NCI-H1105 treated with DMSO at 0.1 percent for 48 hours (cell line): ENCODE measurements around the gene BBS1.
A peak's percentile ranks its signal among the peaks of the same experiment; 100 is the strongest.

Experiments
- DNase-seq: peaks from one replicate; lab custom pipeline; 2025; lab: John Stamatoyannopoulos, UW

Gene BBS1

DNA sequence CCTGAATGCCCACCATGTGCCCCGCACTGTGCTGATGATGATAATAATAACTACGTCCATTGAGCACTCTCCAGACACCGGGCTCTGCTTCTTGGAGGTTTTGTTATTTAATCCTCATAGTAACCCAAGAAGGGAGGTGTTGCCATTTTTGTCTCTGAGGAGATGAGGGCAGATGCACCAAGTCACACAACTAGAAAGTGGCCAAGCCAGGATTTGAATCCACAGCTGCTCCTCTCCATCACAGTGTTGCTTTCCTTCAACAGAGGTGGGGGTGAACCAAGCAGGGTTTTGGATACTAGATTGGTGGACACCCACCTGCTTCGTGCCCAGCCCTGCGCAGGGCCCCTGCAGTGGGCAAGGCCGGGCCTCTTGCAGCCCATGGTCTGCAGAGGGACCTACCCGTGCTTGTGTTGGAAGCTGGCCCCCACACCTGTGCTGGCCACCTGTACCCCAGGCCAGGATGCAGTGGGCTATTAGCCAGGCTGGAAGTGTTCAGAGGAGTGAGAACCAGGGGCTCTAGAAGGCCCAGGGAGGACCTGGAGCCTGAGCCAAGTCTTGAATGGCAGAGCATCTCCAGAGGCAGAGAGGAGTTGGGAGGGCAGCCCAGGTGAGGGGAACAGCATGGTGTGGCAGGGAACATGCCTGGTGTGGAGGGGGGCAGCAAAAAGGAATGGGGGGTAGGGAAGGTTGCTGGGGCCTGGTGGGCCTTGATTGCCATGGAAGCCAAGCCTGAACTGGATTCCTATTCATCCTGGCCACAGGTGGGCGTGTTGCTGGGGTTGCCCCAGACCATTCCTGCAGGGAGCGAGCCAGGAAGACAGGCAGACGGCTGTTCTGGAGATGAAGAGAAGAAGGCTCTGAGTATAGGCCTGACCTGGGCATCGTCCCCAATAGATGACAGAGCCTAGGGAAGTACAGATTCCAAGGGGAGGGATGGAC is 32.9 kb upstream of the BBS1 start:
- DNase-seq, result no peak

DNA sequence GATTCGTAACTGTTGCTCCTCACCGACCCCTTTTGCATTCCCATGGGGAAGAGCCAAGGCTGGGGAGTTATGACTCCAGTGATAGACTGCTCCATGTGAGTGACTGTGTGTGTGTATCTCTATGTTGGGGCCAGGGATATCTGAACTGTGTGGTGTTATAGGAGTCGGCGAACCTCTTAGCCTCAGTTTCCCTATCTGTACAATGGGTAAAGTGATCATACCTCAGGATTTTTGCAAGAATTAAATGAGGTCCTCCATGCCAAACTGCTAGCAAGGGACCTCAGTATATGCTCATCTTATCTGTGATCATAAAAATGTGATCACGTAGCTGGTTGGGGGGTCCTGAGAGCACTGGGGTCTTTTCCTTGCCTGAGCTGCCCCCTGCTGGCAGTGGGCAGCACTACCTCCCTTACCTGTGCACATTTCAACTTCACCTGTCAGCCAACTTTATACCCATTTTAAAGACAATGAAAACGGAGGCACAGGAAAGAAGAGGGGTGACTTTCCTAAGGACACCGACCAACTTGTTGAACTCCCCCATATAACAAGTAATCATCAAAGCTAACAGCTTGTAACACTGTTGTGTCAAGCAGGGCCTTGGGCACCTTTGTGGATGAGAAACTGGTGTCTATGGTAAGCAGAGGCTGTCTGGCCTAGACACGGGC is 31.6 kb upstream of the BBS1 start:
- peak; percentile 5 for DNase-seq

DNA sequence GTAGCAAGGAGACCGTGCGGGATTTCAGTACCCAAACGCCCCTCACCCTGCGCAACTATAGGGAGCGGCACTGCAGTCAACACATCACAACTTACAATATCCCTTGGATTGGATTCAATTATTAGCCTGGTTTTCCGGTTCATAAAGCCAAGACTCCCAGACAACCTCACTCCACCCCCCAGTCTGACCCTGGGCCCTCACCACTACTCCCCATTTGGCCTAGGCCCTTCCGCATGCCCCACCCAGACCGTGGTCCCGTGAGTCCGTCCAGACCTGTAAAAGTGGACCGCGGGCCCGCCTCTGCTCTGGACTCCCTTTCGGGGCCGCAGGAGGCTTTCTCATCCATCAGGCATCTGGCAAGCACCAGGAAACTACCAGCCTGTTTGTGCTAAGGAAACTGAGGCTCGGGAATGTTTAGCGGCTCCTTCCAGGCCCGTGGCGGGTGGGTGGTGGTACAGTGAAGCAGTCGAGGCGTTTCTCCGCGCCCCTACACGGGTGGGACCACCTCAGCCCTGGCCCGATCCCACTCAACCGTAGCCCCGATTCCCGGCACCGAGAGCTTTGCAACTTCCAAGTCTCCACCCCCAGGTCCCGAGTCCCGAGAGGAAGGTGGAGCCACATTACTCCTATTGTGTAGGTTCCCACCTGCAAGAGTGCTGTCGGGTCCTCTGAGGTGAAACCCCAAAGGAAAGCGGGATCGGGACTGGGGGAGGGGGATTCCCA is 30.9 kb upstream of the BBS1 start:
- DNase-seq, result peak; percentile 87

DNA sequence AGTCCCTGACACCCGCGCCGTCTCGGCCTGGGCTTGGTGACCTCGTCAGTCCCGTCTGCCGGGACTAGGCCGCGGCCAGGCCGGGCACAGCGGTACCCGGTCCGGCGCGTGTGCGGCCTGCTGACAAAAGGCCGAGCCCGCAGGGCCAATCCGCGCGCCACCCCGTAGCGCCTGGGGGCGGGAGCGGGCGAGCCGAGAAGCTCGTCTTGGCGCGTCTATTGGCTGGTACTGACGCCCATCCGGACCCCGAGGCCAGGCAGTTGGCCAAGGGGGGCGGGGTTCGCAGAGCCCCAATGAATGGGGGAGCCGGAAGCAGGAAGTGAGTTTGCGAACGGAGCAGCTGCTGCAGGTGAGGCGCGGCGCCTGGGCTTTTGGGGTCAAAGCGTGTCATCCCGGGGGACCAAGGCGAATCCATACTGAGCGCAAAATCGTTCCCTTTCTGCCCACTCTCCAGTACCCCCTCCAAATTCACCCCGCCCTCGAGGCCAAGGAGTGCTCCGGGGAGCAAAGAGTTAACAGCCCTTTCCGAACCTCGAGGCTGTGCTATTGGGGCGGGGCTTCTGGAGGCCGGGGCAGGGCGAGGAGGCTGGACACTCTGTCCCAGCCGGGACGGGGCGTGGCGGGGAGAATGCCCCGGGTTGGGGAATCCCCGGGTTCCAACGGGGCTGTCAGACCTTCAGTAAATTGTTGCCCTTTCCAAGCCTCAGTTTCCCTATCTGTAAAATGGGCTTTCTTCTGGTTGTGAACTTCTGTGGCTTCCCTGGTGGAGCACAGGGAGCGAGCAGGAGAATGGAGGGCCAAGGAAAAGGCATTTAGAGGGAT is 30.1 kb upstream of the BBS1 start, which contains the start of gene DPP3:
Gene DPP3 (plus strand): TSS at position 318 of the 822 bp plus-strand sequence. CDS start 1,767 bp downstream, outside the sequence.
- peak; percentile 97 for DNase-seq

DNA sequence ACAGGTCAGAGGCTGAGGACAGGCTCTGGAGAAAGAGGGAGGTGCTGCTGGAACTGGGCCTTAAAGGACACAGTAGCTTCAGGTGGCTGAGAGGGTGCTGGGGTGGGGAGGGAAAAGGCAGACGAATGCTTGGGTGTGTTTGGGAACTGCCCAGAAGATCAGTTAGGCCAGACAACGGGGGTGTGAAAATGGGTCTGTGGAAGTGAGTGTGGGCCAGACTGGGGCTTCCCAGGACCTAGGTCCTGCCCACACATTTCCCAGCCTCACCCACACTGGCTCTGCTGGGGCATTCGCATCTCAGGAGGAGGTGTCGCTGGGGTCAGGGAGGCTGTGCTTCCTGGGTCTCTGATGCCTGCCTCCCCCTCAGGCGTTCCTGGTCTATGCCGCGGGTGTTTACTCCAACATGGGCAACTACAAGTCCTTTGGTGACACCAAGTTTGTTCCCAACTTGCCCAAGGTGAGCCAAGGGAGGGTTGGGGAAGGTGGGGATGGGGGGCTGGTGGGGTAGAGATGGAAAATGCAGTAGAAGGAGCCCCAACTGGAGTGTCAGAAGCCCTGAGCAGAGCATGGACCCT is 25.5 kb upstream of the BBS1 start:
- no peak for DNase-seq

- no peak for DNase-seq
Measured at GRCh38 chr11:66488957-66489356, 21.5 kb upstream of the BBS1 start.

GRCh38 chr11:66489636-66490035 is 20.8 kb upstream of the BBS1 start:
- DNase-seq, result no peak

DNA sequence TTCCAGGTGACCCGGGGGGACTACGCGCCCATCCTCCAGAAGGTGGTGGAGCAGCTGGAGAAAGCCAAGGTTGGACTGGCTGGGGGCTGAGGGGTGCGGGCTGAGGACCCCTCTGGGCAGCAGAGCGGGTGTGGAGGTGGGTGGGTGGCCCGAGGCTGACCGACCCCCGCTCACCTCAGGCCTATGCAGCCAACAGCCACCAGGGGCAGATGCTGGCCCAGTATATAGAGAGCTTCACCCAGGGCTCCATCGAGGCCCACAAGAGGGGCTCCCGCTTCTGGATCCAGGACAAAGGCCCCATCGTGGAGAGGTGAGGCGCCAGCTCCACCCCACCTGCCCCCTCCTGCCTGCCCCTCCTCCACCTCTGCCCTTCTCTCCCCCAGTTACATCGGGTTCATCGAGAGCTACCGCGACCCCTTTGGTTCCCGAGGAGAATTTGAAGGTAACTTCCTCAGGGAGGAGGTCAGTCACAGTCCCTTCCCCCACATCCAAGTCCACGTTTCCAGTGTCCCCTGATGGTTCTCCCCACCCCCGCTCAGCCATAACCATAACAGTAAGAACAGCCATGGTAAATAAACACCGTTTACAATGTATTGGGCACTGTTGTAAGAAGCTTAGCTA is 19.0 kb upstream of the BBS1 start:
- DNase-seq, result no peak

DNA sequence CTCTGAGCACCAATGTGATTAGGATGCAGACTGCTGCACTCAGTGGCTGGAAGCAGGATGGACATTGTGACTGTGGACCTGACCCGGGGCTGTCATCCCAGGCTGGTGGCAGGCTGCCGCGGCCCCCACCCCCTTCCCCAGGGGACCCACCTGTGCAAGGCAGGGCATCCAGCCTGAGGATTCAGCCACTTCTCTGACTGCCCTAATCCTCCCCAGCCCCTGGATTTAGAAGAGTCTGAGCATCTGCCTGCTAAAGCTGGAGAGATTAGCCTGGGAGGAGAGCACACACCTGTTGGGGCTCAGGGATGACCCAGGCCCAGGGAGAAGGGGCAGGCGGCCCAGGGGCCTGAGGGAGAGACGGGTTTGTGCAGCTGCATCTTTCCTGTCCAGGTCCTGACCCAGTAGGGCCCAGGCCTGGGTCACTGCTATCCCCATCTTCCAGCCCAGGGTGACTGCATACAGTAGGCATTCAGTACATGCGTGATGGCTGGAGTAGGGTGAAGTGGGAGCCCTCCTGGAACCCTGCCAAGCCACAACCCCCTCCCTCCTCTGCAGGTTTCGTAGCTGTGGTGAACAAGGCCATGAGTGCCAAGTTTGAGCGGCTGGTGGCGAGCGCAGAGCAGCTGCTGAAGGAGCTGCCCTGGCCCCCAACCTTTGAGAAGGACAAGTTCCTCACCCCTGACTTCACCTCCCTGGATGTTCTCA is 18.1 kb upstream of the BBS1 start:
- peak; percentile 14 for DNase-seq

DNA sequence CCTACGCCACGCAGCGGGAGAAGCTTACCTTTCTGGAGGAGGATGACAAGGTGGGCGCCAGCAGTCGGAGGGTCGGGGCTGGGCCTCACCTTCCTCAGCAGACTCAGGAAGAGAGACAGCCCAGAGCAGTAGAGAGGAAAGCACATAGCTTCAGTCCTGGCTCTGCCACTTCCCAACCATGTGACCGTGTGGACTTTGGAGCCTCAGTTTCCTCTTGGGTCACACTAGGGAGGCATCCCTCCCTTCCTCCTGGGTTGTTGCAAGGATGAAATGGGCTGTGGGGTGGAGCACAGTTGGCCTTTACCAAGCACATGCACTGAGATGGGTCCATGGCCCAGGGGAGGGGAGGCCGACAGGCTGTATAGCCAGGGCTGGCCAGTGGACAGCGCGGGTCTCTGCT is 17.3 kb upstream of the BBS1 start:
- no peak for DNase-seq

- DNase-seq, result no peak
Measured at GRCh38 chr11:66494458-66494857, 16.0 kb upstream of the BBS1 start.

- DNase-seq, result no peak
Measured at GRCh38 chr11:66494935-66495334, 15.5 kb upstream of the BBS1 start.

DNA sequence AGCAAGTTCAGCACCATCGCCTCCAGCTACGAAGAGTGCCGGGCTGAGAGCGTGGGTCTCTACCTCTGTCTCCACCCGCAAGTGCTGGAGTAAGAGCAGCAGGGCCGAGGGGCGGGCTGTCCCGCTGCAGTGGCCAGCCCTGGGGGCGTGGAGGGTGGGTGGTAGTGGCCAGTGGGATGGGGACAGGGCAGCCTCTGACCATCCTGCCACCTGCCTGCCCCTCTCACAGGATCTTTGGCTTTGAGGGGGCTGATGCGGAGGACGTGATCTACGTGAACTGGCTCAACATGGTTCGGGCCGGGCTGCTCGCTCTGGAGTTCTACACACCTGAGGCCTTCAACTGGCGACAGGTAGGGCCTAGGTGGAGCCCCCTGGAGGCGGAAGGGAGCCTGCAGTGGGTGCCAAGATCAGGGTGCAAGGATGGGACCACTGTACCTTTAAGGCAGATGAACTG is 15.0 kb upstream of the BBS1 start:
- no peak for DNase-seq

DNA sequence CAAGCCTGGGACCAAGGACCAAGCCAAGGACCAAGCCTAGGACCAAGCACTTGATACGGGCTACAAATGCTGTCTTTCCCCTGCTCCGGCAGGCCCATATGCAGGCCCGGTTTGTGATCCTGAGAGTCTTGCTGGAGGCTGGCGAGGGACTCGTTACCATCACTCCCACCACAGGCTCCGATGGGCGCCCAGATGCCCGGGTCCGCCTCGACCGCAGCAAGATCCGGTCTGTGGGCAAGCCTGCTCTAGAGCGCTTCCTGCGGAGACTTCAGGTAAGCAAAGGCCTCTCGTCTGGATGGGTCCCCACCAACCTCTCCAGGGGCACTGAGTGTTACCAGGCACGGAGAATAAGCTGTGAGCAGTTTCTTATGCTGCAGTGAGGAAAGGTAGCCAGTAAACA is 13.2 kb upstream of the BBS1 start:
- DNase-seq, result no peak

DNA sequence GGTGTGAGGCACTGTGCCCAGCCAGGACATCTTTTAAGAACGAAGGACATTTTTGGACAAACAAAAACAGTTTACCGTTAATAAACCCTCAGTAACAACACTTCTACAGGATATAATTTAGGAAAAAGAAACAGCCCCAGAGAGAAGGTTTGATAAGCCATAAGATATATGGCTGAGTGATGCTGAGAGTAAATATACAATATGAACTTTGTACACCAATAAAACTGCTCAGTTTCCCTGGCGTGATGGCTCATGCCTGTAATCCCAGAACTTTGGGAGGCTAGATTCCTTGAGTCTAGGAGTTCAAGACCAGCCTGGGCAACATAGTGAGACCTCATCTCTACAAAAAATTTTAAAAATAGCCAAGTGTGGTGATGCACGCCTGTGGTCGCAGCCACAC is 11.9 kb upstream of the BBS1 start:
- DNase-seq, result no peak

- no peak for DNase-seq
Measured at GRCh38 chr11:66505276-66505816, 5.1 kb upstream of the BBS1 start.

DNA sequence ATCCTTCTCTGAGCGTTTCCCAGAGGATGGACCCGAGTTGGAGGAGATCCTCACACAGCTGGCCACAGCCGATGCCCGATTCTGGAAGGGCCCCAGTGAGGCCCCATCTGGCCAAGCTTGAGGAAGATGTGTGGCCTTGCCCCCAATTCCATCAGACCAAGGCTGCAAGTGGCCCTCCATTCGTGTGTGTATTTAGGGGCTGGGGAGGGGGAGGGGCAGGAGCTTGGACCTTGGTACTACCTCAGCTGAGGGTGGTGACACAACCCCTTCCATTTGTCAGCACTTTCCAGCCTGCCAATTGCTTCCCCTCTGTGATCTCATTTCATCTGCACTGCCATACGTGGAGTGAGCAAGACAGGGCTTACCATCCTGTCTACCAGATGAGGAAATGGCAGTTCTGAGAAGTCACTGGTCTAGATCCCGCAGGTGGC is 1.3 kb upstream of the BBS1 start:
- DNase-seq, result no peak

- no peak for DNase-seq
Measured at GRCh38 chr11:66510990-66511339, 530 bp downstream of the BBS1 start.

- DNase-seq, result no peak
Measured at GRCh38 chr11:66523611-66524010, 13.2 kb downstream of the BBS1 start.
